Caco-2 (cell line): ENCODE measurements around the gene SBNO2. TPM values are rescaled to one million over a fixed set of nuclear protein-coding genes. Genes with fewer than 3 reads are reported as not detected.

Experiments used
- BruUV-seq: library from RNA; stranded (reverse); fragments of 400-500 nt; replicated peaks from 2 replicates; lab custom pipeline; 2021; lab: Mats Ljungman, UMichigan
- CTCF ChIA-PET: fragments of 300-600 bp; sonication (Branson Sonifier 250); formaldehyde crosslinking; loops from one replicate; lab custom pipeline; 2022; ENCODE audit warnings: antibody characterized with exemption; lab: Charles Lee
- POLR2A ChIA-PET: fragments of 300-600 bp; sonication (Branson Sonifier 250); formaldehyde crosslinking; loops from one replicate; lab custom pipeline; 2022; ENCODE audit warnings: antibody characterized with exemption; lab: Charles Lee
- DNase-seq, 2 experiments: peaks; one replicate each; pipeline versions ENCODE4 v3.0.0 to v3.0.0-alpha.2; 2020 to 2022
- H3K27me3 ChIP-seq: replicated peaks from 2 replicates; pipeline ENCODE4 v1.6.0; 2011; ENCODE audit warnings: low read length; ENCODE audit not compliant: control insufficient read depth, insufficient read depth
- H3K36me3 ChIP-seq: 2 replicates; pipeline ENCODE4 v1.5.1; 2011; ENCODE audit warnings: low read length; ENCODE audit not compliant: control insufficient read depth, insufficient read depth
- H3K4me1 ChIP-seq: fragments of 250-450 bp; sonication (Bioruptor Pico); 2 replicates; pipeline ENCODE4 v1.5.1; 2020; ENCODE audit warnings: mild to moderate bottlenecking
- H3K4me3 ChIP-seq: 2 replicates; pipeline ENCODE4 v1.5.1; 2011; ENCODE audit warnings: low read depth, mild to moderate bottlenecking, control low read depth, low read length
- H3K9me3 ChIP-seq: fragments of 250-450 bp; sonication (Bioruptor Pico); 2 replicates; pipeline ENCODE4 v1.5.1; 2020; ENCODE audit warnings: mild to moderate bottlenecking, moderate library complexity
- H3K27ac Mint-ChIP-seq: one replicate; pipeline ENCODE4 v1.8.0; 2022; ENCODE audit warnings: mixed read lengths; ENCODE audit not compliant: unreplicated experiment
- H3K27me3 Mint-ChIP-seq: one replicate; pipeline ENCODE4 v1.8.0; 2022; ENCODE audit warnings: mixed read lengths; ENCODE audit not compliant: insufficient read depth, unreplicated experiment
- H3K36me3 Mint-ChIP-seq: one replicate; pipeline ENCODE4 v1.8.0; 2022; ENCODE audit warnings: mild to moderate bottlenecking, mixed read lengths; ENCODE audit not compliant: insufficient read depth, unreplicated experiment
- H3K4me1 Mint-ChIP-seq: one replicate; pipeline ENCODE4 v1.8.0; 2022; ENCODE audit warnings: low read depth, mixed read lengths; ENCODE audit not compliant: unreplicated experiment
- H3K4me3 Mint-ChIP-seq: one replicate; pipeline ENCODE4 v1.8.0; 2022; ENCODE audit warnings: mild to moderate bottlenecking, moderate library complexity, mixed read lengths; ENCODE audit not compliant: unreplicated experiment
- H3K9me3 Mint-ChIP-seq: one replicate; pipeline ENCODE4 v1.8.0; 2022; ENCODE audit warnings: mixed read lengths; ENCODE audit not compliant: unreplicated experiment
- intact Hi-C: fragments of 100-400 bp; cut with micrococcal nuclease; formaldehyde crosslinking; loops from one replicate; pipeline ENCODE4 v1.10.0; 2022; ENCODE audit not compliant: unreplicated experiment
- total RNA-seq: library from RNA; stranded (reverse); gene quantifications from 2 replicates; pipeline ENCODE4 v1.2.3, GENCODE V29; 2022
- TF ChIP-seq, protein P1 (sequence below), 2 experiments: fragments of 200-600 bp in 1 of 2; IDR thresholded peaks; 1 replicate in 1 of 2; 2 replicates in 1 of 2; pipeline versions ENCODE4 v1.5.1 to v1.8.0; 2011 to 2022; ENCODE audit warnings: antibody characterized with exemption in 1 of 2, control low read depth in 1 of 2, inconsistent platforms in 1 of 2, low read depth in 1 of 2, low read length in 1 of 2, mild to moderate bottlenecking in 1 of 2, moderate library complexity in 1 of 2; ENCODE audit not compliant: insufficient read depth in 1 of 2, severe bottlenecking in 1 of 2, unreplicated experiment in 1 of 2

The SBNO2 gene
- total RNA-seq, 1 experiment from 2014 or later, result 41.2 TPM

DNA sequence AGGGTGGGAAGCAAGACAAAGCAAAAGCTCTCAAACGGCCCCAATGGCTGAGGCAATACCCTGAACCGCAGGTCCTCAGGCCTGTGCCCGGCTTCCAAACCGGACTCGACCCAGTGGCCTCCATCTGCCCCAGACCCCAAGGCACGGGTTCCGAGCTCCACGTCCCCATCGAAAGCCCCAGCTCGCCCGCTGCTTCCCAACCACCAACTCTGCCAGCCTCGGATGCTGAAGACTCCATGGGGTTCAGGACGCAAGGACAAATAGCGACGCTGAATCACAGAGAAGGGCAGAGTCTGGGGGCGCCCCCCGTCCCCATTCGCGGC, 79.5 kb downstream of the SBNO2 start:
- Histone ChIP-seq H3K4me1 (peaks cover 27% of the 10 kb centered on the region), H3K27me3 (no peaks in the 10 kb centered on the region), H3K9me3 (no peaks in the 10 kb centered on the region), H3K4me3 (peak overlapping the region; percentile 99), H3K36me3 (no peaks in the 10 kb centered on the region)
- Mint-ChIP-seq H3K27ac (peak overlapping the region; percentile 85), H3K36me3 (peaks cover 39% of the 10 kb centered on the region), H3K27me3 (no peaks in the 10 kb centered on the region), H3K4me1 (peaks cover 17% of the 10 kb centered on the region), H3K9me3 (no peaks in the 10 kb centered on the region), H3K4me3 (peak overlapping the region; percentile 91)
- POLR2A ChIA-PET, result no interaction called here
- TF ChIP-seq, protein P1, sequence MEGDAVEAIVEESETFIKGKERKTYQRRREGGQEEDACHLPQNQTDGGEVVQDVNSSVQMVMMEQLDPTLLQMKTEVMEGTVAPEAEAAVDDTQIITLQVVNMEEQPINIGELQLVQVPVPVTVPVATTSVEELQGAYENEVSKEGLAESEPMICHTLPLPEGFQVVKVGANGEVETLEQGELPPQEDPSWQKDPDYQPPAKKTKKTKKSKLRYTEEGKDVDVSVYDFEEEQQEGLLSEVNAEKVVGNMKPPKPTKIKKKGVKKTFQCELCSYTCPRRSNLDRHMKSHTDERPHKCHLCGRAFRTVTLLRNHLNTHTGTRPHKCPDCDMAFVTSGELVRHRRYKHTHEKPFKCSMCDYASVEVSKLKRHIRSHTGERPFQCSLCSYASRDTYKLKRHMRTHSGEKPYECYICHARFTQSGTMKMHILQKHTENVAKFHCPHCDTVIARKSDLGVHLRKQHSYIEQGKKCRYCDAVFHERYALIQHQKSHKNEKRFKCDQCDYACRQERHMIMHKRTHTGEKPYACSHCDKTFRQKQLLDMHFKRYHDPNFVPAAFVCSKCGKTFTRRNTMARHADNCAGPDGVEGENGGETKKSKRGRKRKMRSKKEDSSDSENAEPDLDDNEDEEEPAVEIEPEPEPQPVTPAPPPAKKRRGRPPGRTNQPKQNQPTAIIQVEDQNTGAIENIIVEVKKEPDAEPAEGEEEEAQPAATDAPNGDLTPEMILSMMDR (IDR thresholded peaks at IDR 0.05; ENCODE audit: insufficient read depth in 1 of 2, low read depth in 1 of 2, low read length in 1 of 2, severe bottlenecking in 1 of 2, unreplicated experiment in 1 of 2), result no peak
- BruUV-seq, result TSS peak; percentile 43
- no peak for DNase-seq
- intact Hi-C loops, result no loop called here
- CTCF ChIA-PET, result interaction anchor here (0.7 kb wide), 1 partner anchor 150 kb away, joined by 3 read pairs; no protein-coding TSS in a partner anchor

DNA sequence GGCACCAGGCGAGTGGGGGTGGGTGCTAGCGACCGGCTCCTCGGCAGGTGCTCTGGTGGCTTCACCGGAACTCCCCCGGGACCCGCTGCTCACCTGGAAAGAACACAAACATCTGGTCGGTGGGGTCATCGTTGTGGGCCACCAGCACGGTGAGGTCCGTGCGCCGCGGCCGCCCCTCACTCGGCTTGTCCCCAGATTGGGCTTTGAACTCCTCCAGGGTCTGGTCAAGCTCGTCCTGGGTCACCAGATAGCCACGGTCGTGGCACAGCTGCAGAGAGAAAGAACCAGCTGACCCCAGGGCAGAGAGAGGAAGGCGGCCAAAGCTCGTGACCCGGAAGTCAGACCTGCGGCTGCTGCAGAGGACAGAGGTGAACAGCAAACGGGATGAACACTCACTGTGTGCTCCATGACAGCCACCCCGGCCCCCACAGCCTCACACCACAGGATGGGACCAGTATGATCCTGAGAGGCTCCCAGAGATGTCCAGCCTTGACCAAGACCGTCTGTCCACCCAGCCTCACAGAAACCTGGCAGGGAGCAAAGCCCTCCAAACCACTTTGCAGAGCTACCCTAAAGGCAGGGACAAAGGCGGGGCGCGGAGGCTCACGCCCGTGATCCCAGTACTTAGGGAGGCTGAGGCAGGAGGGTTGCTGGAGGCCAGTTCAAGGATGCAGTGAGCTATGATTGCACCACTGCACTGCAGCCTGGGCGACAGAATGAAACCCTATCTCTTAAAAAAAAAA, 80.1 kb downstream of the SBNO2 start:
- TF ChIP-seq, protein P1 (IDR thresholded peaks at IDR 0.05; ENCODE audit: insufficient read depth in 1 of 2, low read depth in 1 of 2, low read length in 1 of 2, severe bottlenecking in 1 of 2, unreplicated experiment in 1 of 2), result no peak
- peaks cover 23% of the 10 kb centered on the region for H3K4me1 ChIP-seq
- H3K4me1 Mint-ChIP-seq, result peaks cover 15% of the 10 kb centered on the region
- ChIA-PET POLR2A (no interaction called here), CTCF (interaction anchor here (0.7 kb wide), 1 partner anchor 151 kb away, joined by 3 read pairs; no protein-coding TSS in a partner anchor)
- no peaks in the 10 kb centered on the region for H3K9me3 Mint-ChIP-seq
- H3K4me3 Mint-ChIP-seq, result peak overlapping the region; percentile 91
- H3K4me3 ChIP-seq, result peak overlapping the region; percentile 99
- intact Hi-C loops, result no loop called here
- peaks cover 41% of the 10 kb centered on the region for H3K36me3 Mint-ChIP-seq
- H3K27me3 ChIP-seq, result no peaks in the 10 kb centered on the region
- H3K27me3 Mint-ChIP-seq, result no peaks in the 10 kb centered on the region
- peak overlapping the region; percentile 85 for H3K27ac Mint-ChIP-seq
- no peak for DNase-seq
- no peaks in the 10 kb centered on the region for H3K36me3 ChIP-seq
- H3K9me3 ChIP-seq, result no peaks in the 10 kb centered on the region
- no TSS peak for BruUV-seq

GRCh38 chr19:1093330-1093729, 80.7 kb downstream of the SBNO2 start:
- Mint-ChIP-seq H3K36me3 (peaks cover 42% of the 10 kb centered on the region), H3K27ac (no peak overlapping the region), H3K4me1 (peaks cover 9% of the 10 kb centered on the region), H3K4me3 (peak overlapping the region; percentile 91), H3K9me3 (no peaks in the 10 kb centered on the region), H3K27me3 (no peaks in the 10 kb centered on the region)
- TF ChIP-seq, protein P1 (IDR thresholded peaks at IDR 0.05; ENCODE audit: insufficient read depth in 1 of 2, low read depth in 1 of 2, low read length in 1 of 2, severe bottlenecking in 1 of 2, unreplicated experiment in 1 of 2), result no peak
- Histone ChIP-seq H3K27me3 (no peaks in the 10 kb centered on the region), H3K4me3 (no peak overlapping the region), H3K4me1 (peaks cover 17% of the 10 kb centered on the region), H3K36me3 (no peaks in the 10 kb centered on the region), H3K9me3 (no peaks in the 10 kb centered on the region)
- intact Hi-C loops, result no loop called here
- POLR2A ChIA-PET, result no interaction called here
- CTCF ChIA-PET, result no interaction called here
- no peak for DNase-seq
- BruUV-seq, result no TSS peak
